Neural cell (in vitro differentiated cells): ENCODE data around the gene DNAAF1.

ENCODE experiments used
- POLR2AphosphoS5 ChIP-seq: IDR thresholded peaks from 2 replicates; pipeline ENCODE4 v1.6.1; 2012
- TF ChIP-seq, protein P1 (sequence below): fragments of 450-650 bp; IDR thresholded peaks from 2 replicates; pipeline ENCODE4 v1.5.1; 2014; ENCODE audit warnings: antibody characterized with exemption, mild to moderate bottlenecking, moderate library complexity; ENCODE audit not compliant: poor library complexity, severe bottlenecking

DNA sequence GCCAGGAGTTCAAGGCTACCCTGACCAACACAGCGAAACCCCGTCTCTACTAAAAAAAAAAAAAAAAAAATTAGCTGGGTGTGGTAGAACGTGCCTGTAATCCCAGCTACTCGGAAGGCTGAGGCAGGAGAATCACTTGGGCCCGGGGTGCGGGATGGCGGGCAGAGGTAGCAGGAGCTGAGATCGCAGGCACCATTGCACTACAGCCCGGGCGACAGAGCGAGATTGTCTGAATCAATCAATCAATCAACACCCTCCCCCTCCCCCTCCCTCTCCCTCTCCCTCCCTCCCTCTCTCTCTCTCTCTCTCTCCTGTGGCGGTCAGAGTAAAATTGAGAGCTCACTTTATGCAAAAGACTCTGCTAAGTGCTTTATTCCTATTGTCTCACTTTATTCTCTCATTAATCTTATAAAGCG lies 1.3 kb upstream of the DNAAF1 start:
- TF ChIP-seq, protein P1, sequence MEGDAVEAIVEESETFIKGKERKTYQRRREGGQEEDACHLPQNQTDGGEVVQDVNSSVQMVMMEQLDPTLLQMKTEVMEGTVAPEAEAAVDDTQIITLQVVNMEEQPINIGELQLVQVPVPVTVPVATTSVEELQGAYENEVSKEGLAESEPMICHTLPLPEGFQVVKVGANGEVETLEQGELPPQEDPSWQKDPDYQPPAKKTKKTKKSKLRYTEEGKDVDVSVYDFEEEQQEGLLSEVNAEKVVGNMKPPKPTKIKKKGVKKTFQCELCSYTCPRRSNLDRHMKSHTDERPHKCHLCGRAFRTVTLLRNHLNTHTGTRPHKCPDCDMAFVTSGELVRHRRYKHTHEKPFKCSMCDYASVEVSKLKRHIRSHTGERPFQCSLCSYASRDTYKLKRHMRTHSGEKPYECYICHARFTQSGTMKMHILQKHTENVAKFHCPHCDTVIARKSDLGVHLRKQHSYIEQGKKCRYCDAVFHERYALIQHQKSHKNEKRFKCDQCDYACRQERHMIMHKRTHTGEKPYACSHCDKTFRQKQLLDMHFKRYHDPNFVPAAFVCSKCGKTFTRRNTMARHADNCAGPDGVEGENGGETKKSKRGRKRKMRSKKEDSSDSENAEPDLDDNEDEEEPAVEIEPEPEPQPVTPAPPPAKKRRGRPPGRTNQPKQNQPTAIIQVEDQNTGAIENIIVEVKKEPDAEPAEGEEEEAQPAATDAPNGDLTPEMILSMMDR, result no peak
- TF ChIP-seq POLR2AphosphoS5, result no peak
